Activated CD4-positive, CD25-positive, alpha-beta regulatory T cell (primary cell): Measurements from ENCODE around the gene APOA1.

Experiments
- DNase-seq, 4 experiments: peaks; one replicate each; lab custom pipeline; 2025; lab: John Stamatoyannopoulos, UW

Gene APOA1

GRCh38 chr11:116837231-116838091 lies at the start of gene APOA1:
TSS of gene APOA1 (minus strand) at chr11:116837622. CDS start at chr11:116837387, 235 bp downstream.
- DNase-seq, result no peak

GRCh38 chr11:116885951-116886655 lies 48.7 kb upstream of the APOA1 start:
- no peak for DNase-seq

- DNase-seq, result no peak
Measured at GRCh38 chr11:116882386-116882785, 45.0 kb upstream of the APOA1 start.

GRCh38 chr11:116881143-116881542 lies 43.7 kb upstream of the APOA1 start:
- DNase-seq, result no peak

GRCh38 chr11:116879800-116880625 lies 42.6 kb upstream of the APOA1 start:
- DNase-seq, result no peak

GRCh38 chr11:116876656-116877055 lies 39.2 kb upstream of the APOA1 start:
- DNase-seq, result no peak

- no peak for DNase-seq
Measured at GRCh38 chr11:116875194-116875593, 37.8 kb upstream of the APOA1 start.

GRCh38 chr11:116874251-116874650 lies 36.8 kb upstream of the APOA1 start:
- DNase-seq, result no peak

- DNase-seq, result no peak
Measured at GRCh38 chr11:116873381-116873780, 36.0 kb upstream of the APOA1 start.

GRCh38 chr11:116871248-116871647 lies 33.8 kb upstream of the APOA1 start:
- DNase-seq, result no peak

- no peak for DNase-seq
Measured at GRCh38 chr11:116870054-116870453, 32.6 kb upstream of the APOA1 start.

GRCh38 chr11:116869610-116870009 lies 32.2 kb upstream of the APOA1 start:
- DNase-seq, result no peak

GRCh38 chr11:116868066-116868465 lies 30.6 kb upstream of the APOA1 start:
- DNase-seq, result no peak

GRCh38 chr11:116867619-116868018 lies 30.2 kb upstream of the APOA1 start:
- DNase-seq, result no peak

- no peak for DNase-seq
Measured at GRCh38 chr11:116866804-116867455, 29.5 kb upstream of the APOA1 start.

GRCh38 chr11:116865696-116866095 lies 28.3 kb upstream of the APOA1 start:
- no peak for DNase-seq

- no peak for DNase-seq
Measured at GRCh38 chr11:116864531-116864930, 27.1 kb upstream of the APOA1 start.

- no peak for DNase-seq
Measured at GRCh38 chr11:116862951-116863350, 25.5 kb upstream of the APOA1 start.

GRCh38 chr11:116862185-116862584 lies 24.8 kb upstream of the APOA1 start:
- DNase-seq, result no peak

- no peak for DNase-seq
Measured at GRCh38 chr11:116861539-116861938, 24.1 kb upstream of the APOA1 start.

- DNase-seq, result no peak
Measured at GRCh38 chr11:116860303-116860702, 22.9 kb upstream of the APOA1 start.

GRCh38 chr11:116859175-116859574 lies 21.8 kb upstream of the APOA1 start:
- no peak for DNase-seq
